Neuronal stem cell (in vitro differentiated cells): Measurements from ENCODE around the gene CX3CL1.

Experiments used
- DNase-seq: peaks from one replicate; pipeline ENCODE4 v3.0.0-alpha.2; 2013; ENCODE audit warnings: low spot score
- H2AFZ ChIP-seq: one replicate; pipeline ENCODE4 v1.6.1; 2013; ENCODE audit warnings: mild to moderate bottlenecking, low read length, inconsistent platforms
- H2AK5ac ChIP-seq: 2 replicates; pipeline ENCODE4 v1.6.1; 2013; ENCODE audit warnings: low read depth, mild to moderate bottlenecking, inconsistent platforms, low read length, moderate library complexity, mixed read lengths
- H2BK120ac ChIP-seq: 2 replicates; pipeline ENCODE4 v1.6.1; 2013; ENCODE audit warnings: low read depth, mild to moderate bottlenecking, inconsistent platforms, low read length, moderate library complexity, mixed read lengths
- H2BK12ac ChIP-seq: one replicate; pipeline ENCODE4 v1.6.1; 2013; ENCODE audit warnings: low read length, inconsistent platforms
- H2BK15ac ChIP-seq: 2 replicates; pipeline ENCODE4 v1.6.1; 2013; ENCODE audit warnings: mild to moderate bottlenecking, low read length, inconsistent platforms, mixed read lengths
- H2BK5ac ChIP-seq: one replicate; pipeline ENCODE4 v1.6.1; 2013; ENCODE audit warnings: inconsistent platforms, mild to moderate bottlenecking, low read length, moderate library complexity
- H3K14ac ChIP-seq: one replicate; pipeline ENCODE4 v1.6.1; 2013; ENCODE audit warnings: low read length, inconsistent platforms
- H3K18ac ChIP-seq: 2 replicates; pipeline ENCODE4 v1.6.1; 2013; ENCODE audit warnings: low read length, inconsistent platforms
- H3K23ac ChIP-seq: 2 replicates; pipeline ENCODE4 v1.6.1; 2013; ENCODE audit warnings: low read depth, mild to moderate bottlenecking, mixed read lengths, low read length, inconsistent platforms; ENCODE audit not compliant: poor library complexity
- H3K27ac ChIP-seq: replicated peaks from 3 replicates; pipeline ENCODE4 v1.5.1; 2013; ENCODE audit warnings: low read length, inconsistent platforms
- H3K27me3 ChIP-seq, 3 experiments: 2 replicates each; pipeline ENCODE4 v1.6.1; 2013; ENCODE audit warnings: low read length in 3 of 3, mild to moderate bottlenecking in 2 of 3, inconsistent platforms in 1 of 3, low read depth in 1 of 3, mixed read lengths in 1 of 3, moderate library complexity in 1 of 3; ENCODE audit not compliant: control insufficient read depth in 3 of 3, insufficient read depth in 3 of 3
- H3K36me3 ChIP-seq, 2 donors: replicated peaks in 1 of 2; 2 replicates each; pipeline ENCODE4 v1.6.1; 2013; ENCODE audit warnings: low read length in 2 of 2; ENCODE audit not compliant: control insufficient read depth in 2 of 2, insufficient read depth in 2 of 2
- H3K4ac ChIP-seq: 2 replicates; pipeline ENCODE4 v1.6.1; 2013; ENCODE audit warnings: inconsistent platforms, mild to moderate bottlenecking, low read length, moderate library complexity
- H3K4me1 ChIP-seq, 2 donors: 1 replicate in 1 of 2; 2 replicates in 1 of 2; pipeline ENCODE4 v1.6.1; 2013; ENCODE audit warnings: low read length in 2 of 2, low read depth in 1 of 2; ENCODE audit not compliant: control insufficient read depth in 2 of 2, insufficient read depth in 1 of 2
- H3K4me2 ChIP-seq: one replicate; pipeline ENCODE4 v1.6.1; 2013; ENCODE audit warnings: mild to moderate bottlenecking, low read length, inconsistent platforms; ENCODE audit not compliant: insufficient read depth, poor library complexity, severe bottlenecking
- H3K4me3 ChIP-seq, 2 donors: 2 replicates each; pipeline ENCODE4 v1.5.1; 2013; ENCODE audit warnings: low read length in 2 of 2, mild to moderate bottlenecking in 2 of 2, inconsistent platforms in 1 of 2, moderate library complexity in 1 of 2
- H3K79me1 ChIP-seq: one replicate; pipeline ENCODE4 v1.6.1; 2013; ENCODE audit warnings: low read depth, mild to moderate bottlenecking, inconsistent platforms, low read length, moderate library complexity
- H3K9ac ChIP-seq: one replicate; pipeline ENCODE4 v1.6.1; 2013; ENCODE audit warnings: mild to moderate bottlenecking, low read depth, low read length, inconsistent platforms; ENCODE audit not compliant: poor library complexity
- H3K9me3 ChIP-seq, 2 donors: replicated peaks in 1 of 2; 2 replicates each; pipeline versions ENCODE3 to v1.6.1; 2013; ENCODE audit warnings: low read length in 2 of 2, mild to moderate bottlenecking in 2 of 2, inconsistent platforms in 1 of 2, low read depth in 1 of 2, mixed read lengths in 1 of 2, moderate library complexity in 1 of 2; ENCODE audit not compliant: control insufficient read depth in 2 of 2, insufficient read depth in 1 of 2
- H4K8ac ChIP-seq: one replicate; pipeline ENCODE4 v1.6.1; 2013; ENCODE audit warnings: low read depth, mild to moderate bottlenecking, inconsistent platforms, low read length, moderate library complexity
- H4K91ac ChIP-seq: one replicate; pipeline ENCODE4 v1.6.1; 2013; ENCODE audit warnings: low read length, low read depth, mild to moderate bottlenecking, inconsistent platforms; ENCODE audit not compliant: poor library complexity
- WGBS, 2 donors: extraction: QIAGEN DNeasy Blood & Tissue Kit; methylation state at CpG; one replicate each; pipeline ENCODE4 v1.1.7; 2013; ENCODE audit warnings: missing lambda C conversion rate in 2 of 2, mixed read lengths in 1 of 2; ENCODE audit not compliant: insufficient read length in 2 of 2, insufficient replicate concordance in 1 of 2; ENCODE audit errors: extremely low coverage in 2 of 2; 5-methylcytosine and 5-hydroxymethylcytosine counted together

The CX3CL1 gene

GRCh38 chr16:57416084-57416483 is 43.8 kb downstream of the CX3CL1 start:
- peak overlapping the region; percentile 61 for H4K91ac ChIP-seq
- H3K9ac ChIP-seq: peak overlapping the region; percentile 76
- peaks cover 0 to under 1% (median 0%) of the 10 kb centered on the region in 3 experiments for H3K27me3 ChIP-seq
- H3K79me1 ChIP-seq: no peaks in the 10 kb centered on the region
- no peaks in the 10 kb centered on the region for H3K36me3 ChIP-seq
- no peak overlapping the region for H3K4me3 ChIP-seq
- H4K8ac ChIP-seq: peak overlapping the region; percentile 98
- peak overlapping the region; percentile 5 for H3K23ac ChIP-seq
- peak overlapping the region; percentile 30 for H2AK5ac ChIP-seq
- H3K14ac ChIP-seq: no peak overlapping the region
- peak overlapping the region; percentile 91 for H2BK15ac ChIP-seq
- no peak overlapping the region for H3K27ac ChIP-seq
- no peak overlapping the region for H2BK12ac ChIP-seq
- H2BK120ac ChIP-seq: peak overlapping the region; percentile 56
- H3K4me1 ChIP-seq: peaks cover 12% of the 10 kb centered on the region in 2 donors
- H2BK5ac ChIP-seq: no peak overlapping the region
- WGBS, 2 donors: no CpG with 5 or more reads among the region's 16 CpGs
- peak overlapping the region; percentile 96 for H3K4ac ChIP-seq
- H3K4me2 ChIP-seq: no peak overlapping the region
- no peak for DNase-seq
- H3K18ac ChIP-seq: peak overlapping the region; percentile 86
- H2AFZ ChIP-seq: peak overlapping the region; percentile 94
- H3K9me3 ChIP-seq: no peaks in the 10 kb centered on the region

DNA sequence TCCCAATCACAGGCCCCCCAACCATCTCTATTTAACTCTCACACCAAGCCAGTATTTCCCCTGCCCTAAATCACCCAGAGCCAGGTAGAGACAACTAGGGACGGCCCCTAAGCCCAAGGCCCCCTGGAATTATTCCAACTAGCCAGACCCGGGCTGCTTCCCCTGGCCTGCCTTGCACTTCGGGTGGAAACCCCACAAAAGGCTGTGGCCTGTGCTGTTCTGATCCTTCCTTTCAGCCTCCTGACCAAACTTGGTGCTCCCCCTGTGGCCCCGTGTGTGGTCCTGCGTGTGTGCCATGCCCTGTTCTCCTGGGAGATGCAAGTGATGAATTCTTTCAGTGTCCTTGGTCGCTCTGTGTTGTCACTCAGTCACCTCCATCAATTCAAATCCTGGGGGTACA is 47.2 kb downstream of the CX3CL1 start:
- Histone ChIP-seq H2AK5ac (no peak overlapping the region), H3K9me3 (no peaks in the 10 kb centered on the region), H3K4ac (no peak overlapping the region), H3K27ac (no peak overlapping the region), H2BK5ac (no peak overlapping the region), H3K4me3 (no peak overlapping the region), H2AFZ (peak overlapping the region; percentile 74), H3K14ac (no peak overlapping the region), H4K8ac (no peak overlapping the region), H3K27me3 (no peaks in the 10 kb centered on the region), H3K18ac (no peak overlapping the region), H2BK12ac (no peak overlapping the region), H3K23ac (no peak overlapping the region), H3K4me1 (peaks cover 12% of the 10 kb centered on the region in 2 donors), H2BK15ac (no peak overlapping the region), H3K36me3 (no peaks in the 10 kb centered on the region), H2BK120ac (no peak overlapping the region), H3K4me2 (no peak overlapping the region), H3K79me1 (no peaks in the 10 kb centered on the region), H4K91ac (no peak overlapping the region), H3K9ac (no peak overlapping the region)
- no CpG with 5 or more reads among the region's 6 CpGs for WGBS, 2 donors
- DNase-seq: no peak

DNA sequence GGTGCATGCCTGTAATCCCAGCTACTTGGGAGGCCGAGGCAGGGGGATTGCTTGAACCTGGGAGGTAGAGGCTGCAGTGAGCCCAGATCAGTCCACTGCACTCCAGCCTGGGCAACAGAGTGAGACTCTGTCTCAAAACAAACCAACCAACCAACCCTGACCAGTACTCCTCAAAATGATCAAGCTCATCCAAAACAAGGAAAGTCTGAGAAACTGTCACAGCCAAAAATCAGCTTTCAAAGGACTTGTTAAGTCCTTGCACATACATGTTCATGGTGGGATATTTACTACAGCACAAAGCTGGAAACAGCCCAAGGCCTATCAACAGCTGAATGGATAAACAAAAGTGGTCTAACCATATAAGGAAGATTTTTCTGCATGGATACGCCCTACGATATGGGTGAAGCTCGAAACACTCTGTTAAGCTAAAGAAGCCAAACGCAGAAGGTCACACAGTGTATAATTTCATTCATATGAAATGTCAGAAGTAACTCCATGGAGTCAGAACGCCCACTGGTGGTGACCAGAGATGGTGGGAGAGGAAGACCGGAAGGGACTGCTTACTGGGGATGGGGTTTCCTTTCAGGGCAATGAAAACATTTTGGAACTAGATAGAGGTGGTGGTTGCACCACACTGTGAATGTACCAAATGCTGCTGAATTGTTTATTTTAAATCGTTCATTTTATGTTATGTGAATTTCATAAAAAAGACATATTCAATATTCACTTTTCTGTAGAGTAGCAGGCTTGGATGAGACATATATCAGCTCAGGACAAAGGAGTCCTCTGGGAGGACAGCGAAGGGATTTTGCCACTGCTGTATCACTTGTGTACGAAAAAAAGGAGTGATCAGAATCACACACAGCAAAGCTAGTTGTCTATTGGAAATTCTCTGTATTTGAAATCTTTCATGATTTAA is 50.0 kb downstream of the CX3CL1 start:
- H4K91ac ChIP-seq: no peak overlapping the region
- no peak overlapping the region for H2BK15ac ChIP-seq
- no peaks in the 10 kb centered on the region for H3K27me3 ChIP-seq
- no peak overlapping the region for H2BK5ac ChIP-seq
- peak overlapping the region; percentile 70 for H2AFZ ChIP-seq
- H3K4ac ChIP-seq: no peak overlapping the region
- H3K18ac ChIP-seq: no peak overlapping the region
- no peak overlapping the region for H2AK5ac ChIP-seq
- no peak overlapping the region for H2BK120ac ChIP-seq
- H3K27ac ChIP-seq: no peak overlapping the region
- no peak overlapping the region for H2BK12ac ChIP-seq
- H3K79me1 ChIP-seq: no peaks in the 10 kb centered on the region
- no peak overlapping the region for H3K23ac ChIP-seq
- no peak overlapping the region for H3K4me3 ChIP-seq
- H4K8ac ChIP-seq: no peak overlapping the region
- DNase-seq: no peak
- no peak overlapping the region for H3K4me2 ChIP-seq
- peaks cover 0 to 4% of the 10 kb centered on the region in 2 donors for H3K4me1 ChIP-seq
- peaks cover 2 to 9% of the 10 kb centered on the region in 2 donors for H3K36me3 ChIP-seq
- no peak overlapping the region for H3K9ac ChIP-seq
- WGBS, 2 donors: no CpG with 5 or more reads among the region's 10 CpGs
- no peak overlapping the region for H3K14ac ChIP-seq
- no peaks in the 10 kb centered on the region for H3K9me3 ChIP-seq

GRCh38 chr16:57423152-57423551 is 50.9 kb downstream of the CX3CL1 start:
- Histone ChIP-seq H4K91ac (no peak overlapping the region), H3K9ac (no peak overlapping the region), H3K23ac (no peak overlapping the region), H2AK5ac (no peak overlapping the region), H3K4me3 (no peak overlapping the region), H3K9me3 (no peaks in the 10 kb centered on the region), H3K27ac (no peak overlapping the region), H3K79me1 (no peaks in the 10 kb centered on the region), H3K4me2 (no peak overlapping the region), H2BK12ac (no peak overlapping the region), H2BK120ac (no peak overlapping the region), H3K18ac (no peak overlapping the region), H2AFZ (no peak overlapping the region), H3K14ac (no peak overlapping the region), H4K8ac (no peak overlapping the region), H2BK15ac (no peak overlapping the region), H3K27me3 (no peaks in the 10 kb centered on the region), H2BK5ac (no peak overlapping the region), H3K4me1 (no peaks in the 10 kb centered on the region), H3K4ac (no peak overlapping the region), H3K36me3 (peaks cover 3 to 17% of the 10 kb centered on the region in 2 donors)
- WGBS, 2 donors: no CpG with 5 or more reads among the region's 2 CpGs
- no peak for DNase-seq
